Measurements from ENCODE around the gene OR7E24. TPM values are rescaled to one million over a fixed set of nuclear protein-coding genes. Genes with fewer than 3 reads are reported as not detected.

The OR7E24 gene
- total RNA-seq, 4 donors from 2014 or later = not detected

GRCh38 chr19:9289231-9289884 is 38.6 kb downstream of the OR7E24 start:
- DNase-seq = no peak
- intact Hi-C loops (cut with DNase I; ENCODE audit: low total_unique reads) = no loop called here
- peaks cover 0 to 57% of the 10 kb centered on the region in 2 donors for H3K9me3 ChIP-seq
- H3K4me3 ChIP-seq = no peak overlapping the region
- H3K36me3 ChIP-seq = no peaks in the 10 kb centered on the region
- H3K27ac ChIP-seq = no peak overlapping the region
- TF ChIP-seq POLR2A (IDR thresholded peaks at IDR 0.05) = no peak
- no peak for TF ChIP-seq CTCF (IDR thresholded peaks at IDR 0.05)
- no peaks in the 10 kb centered on the region for H3K27me3 ChIP-seq
- no peaks in the 10 kb centered on the region for H3K4me1 ChIP-seq

- H3K36me3 ChIP-seq = no peaks in the 10 kb centered on the region
- no peak overlapping the region for H3K4me3 ChIP-seq
- TF ChIP-seq POLR2A (IDR thresholded peaks at IDR 0.05) = no peak
- TF ChIP-seq CTCF (IDR thresholded peaks at IDR 0.05) = no peak
- no peak overlapping the region for H3K27ac ChIP-seq
- no peaks in the 10 kb centered on the region for H3K4me1 ChIP-seq
- intact Hi-C loops (cut with DNase I; ENCODE audit: low total_unique reads) = no loop called here
- DNase-seq = no peak
- peaks cover 0 to 90% of the 10 kb centered on the region in 2 donors for H3K9me3 ChIP-seq
- no peaks in the 10 kb centered on the region for H3K27me3 ChIP-seq
Measured at GRCh38 chr19:9295411-9295849, 44.7 kb downstream of the OR7E24 start.

- no peak overlapping the region for H3K4me3 ChIP-seq
- no peaks in the 10 kb centered on the region for H3K27me3 ChIP-seq
- no peak for DNase-seq
- H3K36me3 ChIP-seq = no peaks in the 10 kb centered on the region
- intact Hi-C loops (cut with DNase I; ENCODE audit: low total_unique reads) = no loop called here
- H3K9me3 ChIP-seq = peaks cover 0 to 97% of the 10 kb centered on the region in 2 donors
- TF ChIP-seq POLR2A (IDR thresholded peaks at IDR 0.05) (no peak), CTCF (IDR thresholded peaks at IDR 0.05) (no peak)
- no peak overlapping the region for H3K27ac ChIP-seq
- H3K4me1 ChIP-seq = no peaks in the 10 kb centered on the region
Measured at GRCh38 chr19:9296336-9296735, 45.6 kb downstream of the OR7E24 start.

Other genes starting within 250 kb of the OR7E24 start
- gene MUC16, start 240.5 kb upstream of the OR7E24 start, total RNA-seq = 1 to 10 TPM in 3 of 4 donors, under 1 TPM in 1; 0.88 to 5.6 (median 1.7) TPM
- gene OR1M1, start 163.9 kb upstream of the OR7E24 start, total RNA-seq = not detected
- gene OR7G2, start 143.5 kb upstream of the OR7E24 start, total RNA-seq = not detected
- not detected for gene OR7G1, start 135.2 kb upstream of the OR7E24 start, total RNA-seq
- not detected for gene OR7G3, start 124.0 kb upstream of the OR7E24 start, total RNA-seq
- gene ZNF317, start 110.5 kb upstream of the OR7E24 start, total RNA-seq = 10 to 100 TPM in 2 of 4 donors, 1 to 10 TPM in 2; 4.4 to 42.6 (median 13.6) TPM
- gene OR7D2, start 72.0 kb upstream of the OR7E24 start, total RNA-seq = not detected
- gene OR7D4, start 31.3 kb upstream of the OR7E24 start, total RNA-seq = not detected
- gene ZNF699, start 58.9 kb downstream of the OR7E24 start, total RNA-seq = 10 to 100 TPM in 2 of 4 donors, 1 to 10 TPM in 2; 1.8 to 34.6 (median 11.6) TPM
- 10 to 100 TPM in 3 of 4 donors, 1 to 10 TPM in 1; 5.3 to 60.1 (median 30.2) TPM for gene ZNF559, start 73.2 kb downstream of the OR7E24 start, total RNA-seq
- 1 to 10 TPM in 3 of 4 donors, not detected in 1; 4.4 to 8.7 (median 5.8) TPM for gene ZNF177, start 112.1 kb downstream of the OR7E24 start, total RNA-seq
- gene ZNF266, start 184.6 kb downstream of the OR7E24 start, total RNA-seq = 10 to 100 TPM; 12.6 to 49.1 (median 35.4) TPM
- gene ZNF560, start 247.7 kb downstream of the OR7E24 start, total RNA-seq = under 1 TPM in 1 of 4 donors, not detected in 3; 0.37 TPM

Measured in uterus (tissue), 4 donors.